Mesothelial cell of epicardium (in vitro differentiated cells): ENCODE measurements around the gene DENND1A. TPM values are rescaled to one million over a fixed set of nuclear protein-coding genes. Genes with fewer than 3 reads are reported as not detected.

Experiments
- DNase-seq, 2 experiments: peaks; one replicate each; pipeline ENCODE4 v3.0.0; 2021; ENCODE audit warnings: low spot score in 2 of 2; ENCODE audit not compliant: unreplicated experiment in 2 of 2
- H3K27ac Mint-ChIP-seq: 2 replicates; pipeline ENCODE4 v1.8.0; 2021; ENCODE audit warnings: mixed read lengths
- H3K27me3 Mint-ChIP-seq: 2 replicates; pipeline ENCODE4 v1.8.0; 2021; ENCODE audit warnings: low read depth, mixed read lengths
- H3K36me3 Mint-ChIP-seq: 2 replicates; pipeline ENCODE4 v1.8.0; 2021; ENCODE audit warnings: mixed read lengths
- H3K4me1 Mint-ChIP-seq: 2 replicates; pipeline ENCODE4 v1.8.0; 2021; ENCODE audit warnings: mixed read lengths
- H3K4me3 Mint-ChIP-seq: 2 replicates; pipeline ENCODE4 v1.8.0; 2021; ENCODE audit warnings: mild to moderate bottlenecking, moderate library complexity, mixed read lengths
- H3K9me3 Mint-ChIP-seq: 2 replicates; pipeline ENCODE4 v1.8.0; 2021; ENCODE audit warnings: mixed read lengths
- CTCF ChIP-seq: fragments of 200-600 bp; sonication (generic); IDR thresholded peaks from one replicate; pipeline ENCODE4 v1.5.0; 2021; ENCODE audit warnings: antibody characterized with exemption; ENCODE audit not compliant: unreplicated experiment
- total RNA-seq: library from RNA; stranded (reverse); gene quantifications from 3 replicates; pipeline ENCODE4 v1.2.1, GENCODE V29; 2021

Gene DENND1A
- total RNA-seq, 1 donor from 2014 or later: 23.4 TPM

GRCh38 chr9:123684393-123685149 is 245.4 kb downstream of the DENND1A start:
- Mint-ChIP-seq H3K9me3 (peaks cover 9% of the 10 kb centered on the region), H3K27ac (no peak overlapping the region), H3K27me3 (peaks cover 66% of the 10 kb centered on the region)

DNA sequence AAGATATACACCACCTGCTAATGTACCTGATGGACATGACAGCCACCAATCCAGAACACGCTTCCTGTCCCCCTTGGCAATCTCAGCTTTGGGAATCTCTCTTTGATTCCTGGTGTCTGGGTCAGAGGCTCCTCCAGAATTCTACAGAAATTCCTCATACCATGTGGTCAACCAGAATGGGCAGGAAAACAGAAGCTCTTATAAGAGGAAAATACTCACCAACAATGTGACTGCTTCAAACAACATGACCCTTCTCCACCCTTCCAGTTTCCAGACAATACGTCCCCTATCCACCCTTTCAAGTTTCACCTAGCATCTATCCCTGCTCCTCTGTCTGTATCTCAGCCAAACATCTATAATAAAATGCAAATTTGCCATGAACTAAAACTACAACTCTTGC is 247.2 kb downstream of the DENND1A start:
- peaks cover 16% of the 10 kb centered on the region for H3K36me3 Mint-ChIP-seq
- H3K27me3 Mint-ChIP-seq: peaks cover 68% of the 10 kb centered on the region

More at GRCh38 chr9:123684393-123685149, 245.4 kb downstream of the DENND1A start:
- Mint-ChIP-seq H3K36me3 (peaks cover 16% of the 10 kb centered on the region), H3K4me1 (peaks cover 12% of the 10 kb centered on the region), H3K4me3 (no peak overlapping the region)
- TF ChIP-seq CTCF: no peak
- no peak for DNase-seq

GRCh38 chr9:123680352-123680751 is 249.6 kb downstream of the DENND1A start:
- H3K27me3 Mint-ChIP-seq: peaks cover 79% of the 10 kb centered on the region
- H3K4me1 Mint-ChIP-seq: peaks cover 16% of the 10 kb centered on the region
- peaks cover 16% of the 10 kb centered on the region for H3K36me3 Mint-ChIP-seq
- no peak for DNase-seq
- no peak overlapping the region for H3K27ac Mint-ChIP-seq
- H3K9me3 Mint-ChIP-seq: peaks cover 9% of the 10 kb centered on the region
- TF ChIP-seq CTCF: no peak
- H3K4me3 Mint-ChIP-seq: no peak overlapping the region

More for the DNA sequence above, 247.2 kb downstream of the DENND1A start:
- Mint-ChIP-seq H3K4me3 (no peak overlapping the region), H3K4me1 (peaks cover 23% of the 10 kb centered on the region), H3K27ac (no peak overlapping the region), H3K9me3 (peaks cover 9% of the 10 kb centered on the region)
- no peak for DNase-seq
- no peak for TF ChIP-seq CTCF

DNA sequence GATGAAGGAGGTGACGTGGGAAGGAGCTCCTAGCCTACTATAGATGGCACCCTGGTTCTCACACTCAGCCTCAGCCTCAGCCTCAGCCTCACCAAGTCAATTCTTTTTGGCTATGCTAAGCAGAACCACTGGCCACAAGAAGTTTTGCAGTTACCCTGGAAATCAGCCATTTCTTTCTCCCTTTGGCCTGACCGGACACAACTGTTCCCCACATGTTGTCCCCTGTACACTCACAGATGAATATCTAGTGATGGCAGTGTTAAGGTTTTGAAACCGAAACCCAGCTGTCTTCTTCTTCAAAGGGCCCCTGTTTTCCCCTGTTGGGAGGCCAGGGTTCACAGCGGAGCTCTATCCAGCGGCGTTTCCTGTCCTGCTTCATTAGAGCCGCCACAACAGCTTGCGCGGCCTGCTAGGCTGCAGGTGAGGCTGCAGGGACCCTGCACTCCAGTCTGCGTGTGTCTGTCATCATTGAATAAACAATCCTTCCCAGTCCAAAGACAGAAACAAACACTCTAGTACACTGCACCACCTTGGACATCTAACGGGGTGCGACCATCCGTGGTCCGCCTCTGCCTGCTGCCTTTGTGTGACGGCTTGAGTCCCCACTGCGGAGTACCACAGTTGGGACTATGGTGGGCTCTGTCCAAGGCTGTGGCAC is 250.5 kb downstream of the DENND1A start:
- Mint-ChIP-seq H3K9me3 (peaks cover 9% of the 10 kb centered on the region), H3K4me1 (peaks cover 16% of the 10 kb centered on the region), H3K27ac (no peak overlapping the region), H3K36me3 (peaks cover 18% of the 10 kb centered on the region), H3K27me3 (peaks cover 80% of the 10 kb centered on the region), H3K4me3 (no peak overlapping the region)
- no peak for TF ChIP-seq CTCF
- DNase-seq: no peak

- no peak overlapping the region for H3K27ac Mint-ChIP-seq
- H3K4me1 Mint-ChIP-seq: peaks cover 16% of the 10 kb centered on the region
- peaks cover 78% of the 10 kb centered on the region for H3K27me3 Mint-ChIP-seq
- no peak for TF ChIP-seq CTCF
- H3K36me3 Mint-ChIP-seq: peaks cover 22% of the 10 kb centered on the region
- no peak for DNase-seq
- H3K9me3 Mint-ChIP-seq: peaks cover 12% of the 10 kb centered on the region
- H3K4me3 Mint-ChIP-seq: no peak overlapping the region
Measured at GRCh38 chr9:123678878-123679329, 251.0 kb downstream of the DENND1A start.
